Ishikawa (cell line): ENCODE measurements around the gene STH.

Experiments
- CEBPB ChIP-seq: IDR thresholded peaks from 2 replicates; pipeline ENCODE4 v1.6.1; 2012
- CREB1 ChIP-seq: IDR thresholded peaks from 2 replicates; pipeline ENCODE4 v1.6.1; 2012; ENCODE audit warnings: low read depth
- EGR1 ChIP-seq: IDR thresholded peaks from 2 replicates; pipeline ENCODE4 v1.6.1; 2012
- EP300 ChIP-seq: IDR thresholded peaks from 2 replicates; pipeline ENCODE4 v1.6.1; 2012; ENCODE audit warnings: borderline replicate concordance
- FOXM1 ChIP-seq: IDR thresholded peaks from 2 replicates; pipeline ENCODE4 v1.6.1; 2012; ENCODE audit warnings: low read depth, borderline replicate concordance
- MAX ChIP-seq: IDR thresholded peaks from 2 replicates; pipeline ENCODE4 v1.6.1; 2012
- NFIC ChIP-seq: IDR thresholded peaks from 2 replicates; pipeline ENCODE4 v1.6.1; 2012
- RAD21 ChIP-seq: IDR thresholded peaks from 2 replicates; pipeline ENCODE4 v1.6.1; 2012; ENCODE audit warnings: low read depth
- REST ChIP-seq: IDR thresholded peaks from 2 replicates; pipeline ENCODE4 v1.6.1; 2012; ENCODE audit warnings: low read depth, mild to moderate bottlenecking
- TAF1 ChIP-seq: IDR thresholded peaks from 2 replicates; pipeline ENCODE4 v1.6.1; 2012; ENCODE audit warnings: low read depth, mild to moderate bottlenecking
- TCF12 ChIP-seq: IDR thresholded peaks from 2 replicates; pipeline ENCODE4 v1.6.1; 2012; ENCODE audit warnings: low read depth
- TEAD4 ChIP-seq: IDR thresholded peaks from 2 replicates; pipeline ENCODE4 v1.6.1; 2012
- USF1 ChIP-seq: IDR thresholded peaks from 2 replicates; pipeline ENCODE4 v1.6.1; 2012
- YY1 ChIP-seq: IDR thresholded peaks from 2 replicates; pipeline ENCODE4 v1.6.1; 2012; ENCODE audit warnings: low read depth
- ZBTB7A ChIP-seq: IDR thresholded peaks from 2 replicates; pipeline ENCODE4 v1.6.1; 2012; ENCODE audit warnings: low read depth

Gene STH

GRCh38 chr17:45980855-45981254 lies 18.2 kb upstream of the STH start:
- no peak for TF ChIP-seq TAF1
- TF ChIP-seq MAX: no peak
- TF ChIP-seq FOXM1: no peak

GRCh38 chr17:45981306-45981705 lies 17.7 kb upstream of the STH start:
- TF ChIP-seq TAF1: no peak
- no peak for TF ChIP-seq CREB1
- TF ChIP-seq REST: no peak
- TF ChIP-seq MAX: no peak
- TF ChIP-seq TEAD4: no peak
- TF ChIP-seq NFIC: no peak
- no peak for TF ChIP-seq TCF12
- TF ChIP-seq USF1: no peak
- TF ChIP-seq ZBTB7A: no peak
- no peak for TF ChIP-seq EGR1
- no peak for TF ChIP-seq CEBPB
- TF ChIP-seq EP300: no peak
- TF ChIP-seq RAD21: no peak
- no peak for TF ChIP-seq FOXM1
- no peak for TF ChIP-seq YY1

- no peak for TF ChIP-seq EGR1
- TF ChIP-seq FOXM1: no peak
- TF ChIP-seq CEBPB: no peak
- TF ChIP-seq TEAD4: no peak
- TF ChIP-seq MAX: no peak
- no peak for TF ChIP-seq ZBTB7A
- TF ChIP-seq RAD21: no peak
- no peak for TF ChIP-seq TCF12
- no peak for TF ChIP-seq YY1
- TF ChIP-seq CREB1: no peak
- no peak for TF ChIP-seq EP300
- TF ChIP-seq NFIC: no peak
- TF ChIP-seq TAF1: no peak
- no peak for TF ChIP-seq USF1
- TF ChIP-seq REST: no peak
These were observed 16.0 kb upstream of the STH start for GRCh38 chr17:45982791-45983613.

GRCh38 chr17:45983614-45984310 lies 15.3 kb upstream of the STH start:
- TF ChIP-seq TCF12: no peak
- no peak for TF ChIP-seq NFIC
- no peak for TF ChIP-seq USF1
- no peak for TF ChIP-seq CEBPB
- no peak for TF ChIP-seq REST
- no peak for TF ChIP-seq EGR1
- TF ChIP-seq FOXM1: no peak
- no peak for TF ChIP-seq TEAD4
- TF ChIP-seq MAX: no peak
- TF ChIP-seq RAD21: no peak
- no peak for TF ChIP-seq EP300
- no peak for TF ChIP-seq ZBTB7A
- no peak for TF ChIP-seq TAF1
- no peak for TF ChIP-seq YY1
- TF ChIP-seq CREB1: no peak
